OCI-M2 (cell line): ENCODE results near the gene BTBD9.

Experiments used
- DNase-seq: peaks from one replicate; lab custom pipeline; 2025; ENCODE audit not compliant: unreplicated experiment; lab: John Stamatoyannopoulos, UW

Gene BTBD9

GRCh38 chr6:38510205-38510604 is 129.5 kb downstream of the BTBD9 start:
- DNase-seq, result no peak

GRCh38 chr6:38509713-38510112 is 130.0 kb downstream of the BTBD9 start:
- no peak for DNase-seq

GRCh38 chr6:38508894-38509293 is 130.8 kb downstream of the BTBD9 start:
- no peak for DNase-seq

GRCh38 chr6:38508286-38508685 is 131.4 kb downstream of the BTBD9 start:
- DNase-seq, result no peak

- no peak for DNase-seq
Observed at GRCh38 chr6:38507173-38507572, 132.6 kb downstream of the BTBD9 start.

GRCh38 chr6:38505826-38506225 is 133.9 kb downstream of the BTBD9 start:
- DNase-seq, result no peak

GRCh38 chr6:38504996-38505395 is 134.7 kb downstream of the BTBD9 start:
- DNase-seq, result no peak

- DNase-seq, result no peak
Observed at GRCh38 chr6:38503960-38504682, 135.6 kb downstream of the BTBD9 start.

- DNase-seq, result no peak
Observed at GRCh38 chr6:38503032-38503773, 136.5 kb downstream of the BTBD9 start.

- no peak for DNase-seq
Observed at GRCh38 chr6:38502423-38502822, 137.3 kb downstream of the BTBD9 start.

GRCh38 chr6:38501931-38502330 is 137.8 kb downstream of the BTBD9 start:
- no peak for DNase-seq

GRCh38 chr6:38499529-38500096 is 140.1 kb downstream of the BTBD9 start:
- no peak for DNase-seq

GRCh38 chr6:38498805-38499445 is 140.8 kb downstream of the BTBD9 start:
- DNase-seq, result no peak

- no peak for DNase-seq
Observed at GRCh38 chr6:38498085-38498484, 141.6 kb downstream of the BTBD9 start.

- no peak for DNase-seq
Observed at GRCh38 chr6:38497546-38497945, 142.2 kb downstream of the BTBD9 start.

- no peak for DNase-seq
Observed at GRCh38 chr6:38495922-38496635, 143.7 kb downstream of the BTBD9 start.

GRCh38 chr6:38495518-38495917 is 144.2 kb downstream of the BTBD9 start:
- no peak for DNase-seq

- peak; percentile 36 for DNase-seq
Observed at GRCh38 chr6:38493931-38494547, 145.7 kb downstream of the BTBD9 start.

- no peak for DNase-seq
Observed at GRCh38 chr6:38492031-38492430, 147.7 kb downstream of the BTBD9 start.

- DNase-seq, result no peak
Observed at GRCh38 chr6:38489951-38490350, 149.8 kb downstream of the BTBD9 start.

- no peak for DNase-seq
Observed at GRCh38 chr6:38487423-38487822, 152.3 kb downstream of the BTBD9 start.
